GM03348 (cell line): ENCODE data around the gene ZFYVE16.
"Not testable (repeated sequence)": the region's sequence is repeated elsewhere in the genome, so short reads cannot be mapped to it uniquely, and the experiment has no call there.

ENCODE experiments used
- DNase-seq: peaks from one replicate; pipeline ENCODE4 v3.0.0; 2012; ENCODE audit warnings: low spot score

The ZFYVE16 gene

DNA sequence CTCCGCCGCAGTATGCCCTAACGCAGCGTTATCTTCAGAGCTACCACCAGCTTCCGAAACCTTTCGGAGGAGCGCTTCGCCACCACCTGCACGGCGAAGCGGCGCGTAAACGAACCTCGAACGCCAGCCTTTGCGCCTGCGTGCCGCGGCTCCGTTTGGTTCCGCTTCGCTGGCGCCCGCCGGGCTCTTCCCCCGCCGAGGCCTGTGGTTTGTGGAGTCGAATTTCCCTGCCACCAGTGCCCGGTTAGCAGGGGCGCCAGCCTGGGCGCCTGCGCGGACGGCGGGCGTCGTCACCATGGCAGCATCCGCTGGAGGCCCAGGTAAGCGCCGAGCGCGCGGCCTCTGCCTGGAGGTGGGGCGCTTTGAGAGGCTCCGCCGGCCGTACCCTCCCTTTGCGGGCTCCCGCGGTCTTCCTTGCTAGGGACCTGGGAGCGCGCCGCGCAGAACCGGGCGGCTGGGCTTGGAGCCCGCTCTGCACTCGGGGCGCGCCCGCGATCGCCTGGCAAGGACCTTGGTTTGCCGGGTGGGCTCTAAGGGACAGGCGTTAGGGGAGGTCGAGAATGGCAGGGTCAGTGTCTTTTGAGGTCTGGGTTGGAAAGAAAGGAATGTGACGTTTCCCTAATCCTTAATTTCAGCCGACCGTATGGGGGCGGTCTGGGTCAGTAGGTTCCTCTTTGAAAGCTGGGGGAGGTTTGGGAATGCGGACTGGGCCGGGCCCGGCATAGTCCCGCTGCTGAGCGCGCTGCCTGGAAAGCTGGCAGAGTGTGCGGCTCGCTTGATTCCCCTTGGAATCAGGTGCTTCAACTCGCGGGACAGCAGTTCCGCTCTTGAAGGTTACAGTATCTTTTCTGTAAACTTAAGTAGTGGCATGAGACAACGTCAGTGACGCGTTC lies 80.2 kb downstream of the ZFYVE16 start, which contains the start of gene FAM151B:
Gene FAM151B (plus strand): TSS at position 272 of the 893 bp plus-strand sequence. CDS start 24 bp downstream, at position 296.
- DNase-seq: peak; percentile 95

DNA sequence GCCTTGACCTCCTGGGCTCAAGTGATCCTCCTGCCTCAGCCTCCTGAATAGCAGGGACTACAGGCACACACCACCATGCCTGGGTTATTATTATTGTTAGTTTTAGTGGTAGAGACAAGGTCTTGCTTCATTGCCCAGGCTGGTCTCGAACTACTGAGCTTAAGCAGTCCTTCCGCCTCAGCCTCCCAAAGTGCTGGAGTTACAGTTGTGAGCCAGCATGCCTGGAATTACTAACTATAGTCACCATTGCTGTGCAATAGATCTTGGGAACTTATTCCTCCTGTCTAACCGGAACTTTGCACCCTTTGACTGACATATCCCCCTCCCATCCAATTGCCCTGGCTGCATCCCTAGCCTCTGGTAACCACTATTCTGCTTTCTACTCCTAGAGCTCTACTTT lies 83.4 kb downstream of the ZFYVE16 start:
- no peak for DNase-seq

DNA sequence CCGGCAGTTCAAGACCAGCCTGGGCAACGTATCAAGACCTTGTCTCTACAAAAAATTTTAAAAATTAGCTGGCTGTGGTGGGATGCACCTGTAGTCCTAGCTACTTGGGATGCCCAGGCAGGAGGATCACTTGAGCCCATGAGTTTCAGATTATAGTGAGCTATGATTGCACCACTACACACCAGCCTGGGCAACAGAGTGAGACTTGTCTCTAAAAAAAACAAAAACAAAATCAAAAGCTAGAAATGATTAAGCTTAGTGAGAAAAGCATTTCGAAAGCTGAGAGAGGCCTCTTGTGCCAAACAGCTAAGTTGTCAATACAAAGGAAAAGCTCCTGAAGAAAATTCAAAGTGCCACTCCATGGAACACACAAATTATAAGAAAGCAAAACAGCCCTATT lies 84.9 kb downstream of the ZFYVE16 start:
- no peak for DNase-seq

DNA sequence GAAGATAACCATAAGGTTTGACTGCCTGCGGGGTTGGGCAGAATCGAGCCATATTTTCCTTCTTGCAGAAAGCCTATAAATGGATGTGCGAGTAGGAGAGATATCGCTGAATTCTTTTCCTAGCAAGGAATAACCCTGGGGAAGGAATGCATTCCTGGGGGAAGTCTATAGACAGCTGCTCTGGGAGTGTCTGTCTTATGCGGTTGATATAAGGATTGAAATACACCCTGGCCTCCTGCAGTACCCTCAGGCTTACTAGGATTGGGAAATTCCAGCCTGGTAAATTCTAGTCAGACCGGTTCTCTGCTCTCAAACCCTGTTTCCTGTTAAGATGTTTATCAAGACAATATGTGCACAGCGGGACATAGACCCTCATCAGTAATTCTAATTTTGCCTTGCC lies 85.6 kb downstream of the ZFYVE16 start:
- not testable (repeated sequence) for DNase-seq

DNA sequence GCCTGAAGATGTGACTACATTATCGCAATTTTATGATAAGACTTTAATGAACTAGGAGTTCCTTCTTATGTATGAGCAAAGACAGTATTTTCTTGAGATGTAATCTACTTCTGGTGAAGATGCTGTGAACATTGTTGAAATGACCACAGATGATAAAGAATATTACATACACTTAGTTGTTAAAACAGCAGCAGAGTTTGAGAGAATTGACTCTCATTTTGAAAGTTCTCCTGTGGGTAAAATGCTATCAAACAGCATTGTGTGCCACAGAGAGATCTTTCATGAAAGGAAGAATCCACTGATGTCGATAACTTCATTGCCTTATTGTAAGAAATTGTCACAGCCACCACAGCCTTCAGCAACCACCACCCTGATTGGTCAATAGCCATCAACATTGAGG lies 88.0 kb downstream of the ZFYVE16 start:
- no peak for DNase-seq

DNA sequence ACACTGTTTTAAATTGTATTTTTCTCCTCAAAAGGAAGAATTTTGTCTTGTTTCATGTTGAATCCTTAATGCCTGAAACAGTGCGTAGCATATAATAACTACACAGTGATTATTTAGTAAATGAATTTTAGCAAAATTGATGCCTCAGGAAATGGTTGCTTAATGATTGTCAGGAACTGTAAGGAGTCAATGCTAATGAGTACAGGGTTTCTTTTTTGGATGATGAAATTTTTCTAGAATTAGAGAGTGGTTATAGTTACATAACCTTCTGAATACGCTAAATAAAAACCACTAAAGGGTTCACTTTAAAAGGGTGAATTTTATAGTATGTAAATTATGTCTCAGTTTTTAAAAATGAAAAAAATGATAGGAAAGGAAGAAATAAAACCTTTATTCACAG lies 94.9 kb downstream of the ZFYVE16 start:
- no peak for DNase-seq

DNA sequence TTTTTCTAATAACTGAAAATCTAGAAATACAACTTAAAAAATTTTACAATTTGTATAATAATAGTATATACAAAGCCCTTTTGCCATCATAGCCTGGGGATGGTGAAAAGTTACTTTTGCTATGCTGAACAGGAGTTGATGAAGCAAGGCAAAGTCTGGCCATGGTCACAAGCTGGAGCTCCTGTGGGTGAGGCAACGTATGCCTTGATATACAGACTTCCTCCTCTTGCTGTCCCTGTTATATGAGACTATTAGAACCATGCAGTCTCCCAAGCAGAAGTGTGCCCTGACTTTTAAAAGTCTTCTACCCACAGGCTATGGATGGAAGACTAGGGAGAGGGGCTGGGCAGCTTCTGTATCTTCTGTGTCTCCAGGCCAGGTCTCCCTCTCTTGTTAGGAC lies 95.8 kb downstream of the ZFYVE16 start:
- DNase-seq: no peak

DNA sequence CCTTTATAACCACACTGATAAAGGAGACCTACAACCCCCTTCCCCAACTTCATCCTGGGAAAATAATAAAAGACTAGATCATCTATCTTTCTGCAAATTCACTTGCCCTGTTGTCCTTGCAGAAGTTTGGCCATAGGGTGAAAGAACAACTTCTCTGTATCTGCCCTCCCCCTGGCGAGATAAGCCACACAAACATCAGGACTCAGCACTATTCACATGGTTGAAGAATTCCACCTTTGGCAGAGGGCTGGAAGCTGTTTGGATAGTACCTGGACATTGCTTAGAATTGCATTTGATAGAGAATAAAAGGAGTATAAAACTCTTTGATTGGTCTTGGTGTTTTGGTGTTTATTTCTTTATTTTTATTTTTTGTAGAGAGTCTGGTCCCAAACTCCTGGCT lies 97.0 kb downstream of the ZFYVE16 start:
- no peak for DNase-seq

DNA sequence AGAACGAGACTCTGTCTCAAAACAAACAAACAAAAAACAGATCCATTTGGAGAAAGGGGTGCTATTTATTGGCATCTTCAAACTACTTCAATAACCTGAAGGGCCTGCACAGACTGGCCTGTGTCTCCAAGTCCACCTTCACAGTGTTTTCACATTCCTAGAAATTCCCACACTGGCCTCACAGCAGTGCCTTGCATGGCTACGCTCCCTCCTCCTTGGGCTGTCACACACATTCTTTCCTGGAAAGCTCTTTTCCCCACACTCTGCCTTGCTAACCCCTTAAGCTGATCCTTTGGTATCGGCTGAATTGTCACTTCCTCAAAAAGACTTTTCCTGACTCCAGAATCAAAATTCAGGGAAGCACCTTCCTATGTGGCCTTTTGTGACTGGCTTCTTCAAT lies 99.8 kb downstream of the ZFYVE16 start:
- DNase-seq: no peak

DNA sequence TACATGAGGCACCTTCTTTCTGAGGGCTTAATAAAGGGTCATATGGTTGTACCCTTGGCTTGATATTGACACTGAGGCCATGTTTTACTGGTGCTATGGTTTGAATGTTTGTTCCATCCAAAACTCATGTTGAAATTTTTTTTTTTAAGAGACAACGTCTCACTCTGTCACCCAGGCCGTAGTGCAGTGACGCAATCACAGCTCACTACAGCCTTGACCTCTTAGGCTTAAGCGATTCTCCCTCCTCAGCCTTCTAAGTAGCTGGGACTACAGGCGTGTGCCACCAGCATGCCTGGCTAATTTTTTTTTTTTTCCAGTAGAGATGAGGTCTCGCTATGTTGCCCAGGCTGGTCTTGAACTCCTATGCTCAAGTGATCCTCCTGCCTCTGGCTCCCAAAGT lies 101.0 kb downstream of the ZFYVE16 start:
- DNase-seq: no peak

DNA sequence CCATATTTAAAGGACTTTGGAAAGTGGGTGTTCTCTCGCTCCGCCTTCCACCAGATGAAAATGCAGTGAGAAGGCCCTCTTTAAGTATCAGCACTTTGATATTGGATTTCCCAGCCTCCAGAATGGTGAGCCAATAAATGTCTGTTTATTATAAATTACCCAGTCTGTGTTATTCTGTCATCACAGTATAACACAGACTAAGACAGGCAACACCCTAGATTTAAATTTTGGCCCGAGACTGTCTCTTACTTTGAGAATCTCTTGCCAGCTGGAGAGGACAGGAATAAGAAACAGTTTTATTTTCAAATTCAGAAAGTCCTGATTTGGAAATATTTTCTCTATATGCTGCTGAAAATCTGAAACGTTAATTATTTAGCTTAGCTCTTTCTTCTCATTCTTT lies 101.5 kb downstream of the ZFYVE16 start:
- DNase-seq: no peak

DNA sequence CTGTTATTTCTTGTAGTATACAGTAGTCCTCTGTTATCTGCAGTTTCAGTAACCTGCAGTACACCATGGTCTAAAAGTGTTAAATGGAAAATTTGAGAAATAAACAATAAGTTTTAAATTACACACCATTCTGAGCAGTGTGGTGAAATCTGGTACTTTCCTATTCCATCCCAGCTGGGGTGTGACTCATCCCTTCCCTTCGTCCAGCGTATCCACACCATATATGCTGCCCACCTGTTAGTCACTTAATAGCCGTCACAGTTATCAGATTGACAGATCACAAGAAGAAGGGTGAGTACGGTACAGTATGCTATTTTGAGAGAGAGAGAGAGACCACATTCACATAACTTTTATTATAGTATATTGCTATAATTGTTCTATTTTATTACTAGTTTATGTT lies 109.0 kb downstream of the ZFYVE16 start:
- DNase-seq: peak; percentile 46
